22Rv1 (cell line): ENCODE measurements around the gene ABCD1.

Experiments used
- ZFX ChIP-seq: fragments of 450-650 bp; IDR thresholded peaks from 2 replicates; pipeline ENCODE4 v1.6.1; 2017; ENCODE audit warnings: antibody characterized with exemption, borderline replicate concordance
- TF ChIP-seq, protein P1 (sequence below): fragments of 450-650 bp; IDR thresholded peaks from 2 replicates; pipeline ENCODE4 v1.5.1; 2017; ENCODE audit warnings: mild to moderate bottlenecking

DNA sequence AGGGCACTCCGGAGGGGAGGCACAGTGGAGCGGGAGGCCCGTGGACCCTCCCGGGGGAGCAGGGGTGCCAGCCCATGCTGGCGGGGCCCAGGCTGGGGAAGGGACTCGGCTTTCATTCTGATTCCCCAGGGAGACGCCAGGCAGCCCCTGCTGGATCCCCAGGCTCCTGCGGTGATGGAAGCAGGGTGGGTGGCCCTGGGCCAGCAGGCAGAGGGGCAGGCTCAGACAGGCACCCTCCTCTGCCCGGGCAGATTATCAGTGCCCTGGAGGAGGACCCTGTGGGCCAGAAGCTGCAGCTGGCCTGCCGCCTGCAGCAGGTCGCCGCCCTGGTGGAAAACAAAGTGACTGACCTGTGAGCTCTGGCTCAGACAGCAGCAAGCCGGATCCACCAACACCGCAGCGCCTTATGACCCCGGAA is 54.0 kb downstream of the ABCD1 start:
- TF ChIP-seq, protein P1, sequence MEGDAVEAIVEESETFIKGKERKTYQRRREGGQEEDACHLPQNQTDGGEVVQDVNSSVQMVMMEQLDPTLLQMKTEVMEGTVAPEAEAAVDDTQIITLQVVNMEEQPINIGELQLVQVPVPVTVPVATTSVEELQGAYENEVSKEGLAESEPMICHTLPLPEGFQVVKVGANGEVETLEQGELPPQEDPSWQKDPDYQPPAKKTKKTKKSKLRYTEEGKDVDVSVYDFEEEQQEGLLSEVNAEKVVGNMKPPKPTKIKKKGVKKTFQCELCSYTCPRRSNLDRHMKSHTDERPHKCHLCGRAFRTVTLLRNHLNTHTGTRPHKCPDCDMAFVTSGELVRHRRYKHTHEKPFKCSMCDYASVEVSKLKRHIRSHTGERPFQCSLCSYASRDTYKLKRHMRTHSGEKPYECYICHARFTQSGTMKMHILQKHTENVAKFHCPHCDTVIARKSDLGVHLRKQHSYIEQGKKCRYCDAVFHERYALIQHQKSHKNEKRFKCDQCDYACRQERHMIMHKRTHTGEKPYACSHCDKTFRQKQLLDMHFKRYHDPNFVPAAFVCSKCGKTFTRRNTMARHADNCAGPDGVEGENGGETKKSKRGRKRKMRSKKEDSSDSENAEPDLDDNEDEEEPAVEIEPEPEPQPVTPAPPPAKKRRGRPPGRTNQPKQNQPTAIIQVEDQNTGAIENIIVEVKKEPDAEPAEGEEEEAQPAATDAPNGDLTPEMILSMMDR: peak; percentile 38
- TF ChIP-seq ZFX: no peak
